KMS-11 (cell line): ENCODE data around the gene DDB1.

Experiments used
- H2AFZ ChIP-seq: fragments of 200-600 bp; sonication (generic); 2 replicates; pipeline ENCODE4 v1.6.1; 2016; ENCODE audit warnings: antibody characterized with exemption, mixed run types, low read depth
- H3K27ac ChIP-seq: fragments of 200-600 bp; sonication (generic); 2 replicates; pipeline ENCODE4 v1.6.1; 2016; ENCODE audit warnings: mild to moderate bottlenecking, mixed run types
- H3K27me3 ChIP-seq: fragments of 200-600 bp; sonication (generic); 2 replicates; pipeline ENCODE4 v1.6.1; 2017; ENCODE audit warnings: mild to moderate bottlenecking, low read depth, mixed run types, moderate library complexity; ENCODE audit not compliant: insufficient read depth
- H3K36me3 ChIP-seq: fragments of 200-600 bp; sonication (generic); 2 replicates; pipeline ENCODE4 v1.6.1; 2017; ENCODE audit warnings: mild to moderate bottlenecking, mixed run types; ENCODE audit not compliant: insufficient read depth
- H3K4me1 ChIP-seq: fragments of 200-600 bp; sonication (generic); 2 replicates; pipeline ENCODE4 v1.6.1; 2016; ENCODE audit warnings: mild to moderate bottlenecking, low read depth, mixed run types; ENCODE audit not compliant: poor library complexity, severe bottlenecking
- H3K4me2 ChIP-seq: fragments of 200-600 bp; sonication (generic); 2 replicates; pipeline ENCODE4 v1.7.0; 2016; ENCODE audit warnings: mild to moderate bottlenecking, mixed run types
- H3K4me3 ChIP-seq: fragments of 200-600 bp; sonication (generic); IDR thresholded peaks from 2 replicates; pipeline ENCODE4 v1.6.1; 2017; ENCODE audit warnings: low read depth, low read length, mixed read lengths; ENCODE audit not compliant: insufficient read depth
- H3K79me2 ChIP-seq: fragments of 200-600 bp; sonication (generic); 2 replicates; pipeline ENCODE4 v1.6.1; 2016; ENCODE audit warnings: low read depth, mixed run types; ENCODE audit not compliant: insufficient read depth
- H3K9ac ChIP-seq: fragments of 200-600 bp; sonication (generic); 2 replicates; pipeline ENCODE4 v1.6.1; 2016; ENCODE audit warnings: mild to moderate bottlenecking, mixed run types
- H4K20me1 ChIP-seq: fragments of 200-600 bp; sonication (generic); 2 replicates; pipeline ENCODE4 v1.6.1; 2016; ENCODE audit warnings: mild to moderate bottlenecking, mixed run types; ENCODE audit not compliant: insufficient read depth
- CTCF ChIP-seq: fragments of 200-600 bp; sonication (generic); conservative IDR thresholded peaks from 2 replicates; pipeline ENCODE4 v1.6.1; 2017; ENCODE audit warnings: low read depth, mild to moderate bottlenecking, antibody characterized with exemption, low read length, moderate library complexity, mixed read lengths

The DDB1 gene

GRCh38 chr11:61349916-61350315, 17.0 kb upstream of the DDB1 start:
- no peak overlapping the region for H3K4me3 ChIP-seq

GRCh38 chr11:61349189-61349751, 16.4 kb upstream of the DDB1 start:
- no peak for TF ChIP-seq CTCF
- no peaks in the 10 kb centered on the region for H3K4me1 ChIP-seq
- H4K20me1 ChIP-seq, result no peaks in the 10 kb centered on the region
- no peak overlapping the region for H3K27ac ChIP-seq
- H3K27me3 ChIP-seq, result no peaks in the 10 kb centered on the region
- H3K4me3 ChIP-seq, result no peak overlapping the region
- no peak overlapping the region for H3K4me2 ChIP-seq
- no peak overlapping the region for H3K9ac ChIP-seq
- no peaks in the 10 kb centered on the region for H3K36me3 ChIP-seq
- H2AFZ ChIP-seq, result no peak overlapping the region
- H3K79me2 ChIP-seq, result no peaks in the 10 kb centered on the region

More at GRCh38 chr11:61349916-61350315, 17.0 kb upstream of the DDB1 start:
- no peak overlapping the region for H2AFZ ChIP-seq
- H3K36me3 ChIP-seq, result no peaks in the 10 kb centered on the region
- no peak overlapping the region for H3K9ac ChIP-seq
- no peak for TF ChIP-seq CTCF
- no peaks in the 10 kb centered on the region for H4K20me1 ChIP-seq
- no peaks in the 10 kb centered on the region for H3K79me2 ChIP-seq
- H3K4me2 ChIP-seq, result no peak overlapping the region
- H3K27me3 ChIP-seq, result no peaks in the 10 kb centered on the region
- no peak overlapping the region for H3K27ac ChIP-seq
- H3K4me1 ChIP-seq, result no peaks in the 10 kb centered on the region

GRCh38 chr11:61347916-61348461, 15.1 kb upstream of the DDB1 start:
- Histone ChIP-seq H4K20me1 (no peaks in the 10 kb centered on the region), H2AFZ (no peak overlapping the region), H3K4me1 (no peaks in the 10 kb centered on the region), H3K9ac (no peak overlapping the region), H3K4me2 (no peak overlapping the region), H3K36me3 (no peaks in the 10 kb centered on the region), H3K79me2 (no peaks in the 10 kb centered on the region), H3K27me3 (no peaks in the 10 kb centered on the region), H3K27ac (no peak overlapping the region), H3K4me3 (no peak overlapping the region)
- TF ChIP-seq CTCF, result no peak

- Histone ChIP-seq H3K4me2 (no peak overlapping the region), H3K27me3 (no peaks in the 10 kb centered on the region), H2AFZ (no peak overlapping the region), H3K27ac (no peak overlapping the region), H3K4me3 (no peak overlapping the region), H3K4me1 (peaks cover 3% of the 10 kb centered on the region), H4K20me1 (no peaks in the 10 kb centered on the region), H3K36me3 (no peaks in the 10 kb centered on the region), H3K79me2 (no peaks in the 10 kb centered on the region), H3K9ac (no peak overlapping the region)
- TF ChIP-seq CTCF, result no peak
Observed at GRCh38 chr11:61345954-61346843, 13.3 kb upstream of the DDB1 start.
